Measurements from ENCODE around the gene UBE2E2.

Gene UBE2E2

DNA sequence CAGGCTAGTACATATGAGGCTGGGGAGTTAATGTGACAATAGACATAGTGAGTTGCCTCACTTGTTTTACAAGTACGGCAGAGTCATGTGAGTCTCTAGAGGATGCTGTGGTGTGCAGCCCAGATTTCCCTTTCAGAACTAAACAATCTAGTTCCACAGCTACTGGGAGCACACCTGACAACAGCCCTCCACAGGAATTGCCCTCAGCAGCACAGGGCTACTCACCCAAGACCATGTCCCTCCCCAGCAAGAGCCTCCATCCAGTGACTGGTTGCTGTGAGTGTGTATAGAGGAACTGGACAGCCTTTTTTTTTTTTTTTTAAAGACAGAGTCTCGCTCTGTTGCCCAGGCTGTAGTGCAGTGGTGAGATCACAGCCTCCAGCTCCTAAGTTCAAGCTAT is 40.2 kb upstream of the UBE2E2 start:
- no peak overlapping the region for H3K4me3 ChIP-seq (replicated peaks; ENCODE audit: low read depth, low read length)
- no peak for DNase-seq (ENCODE audit: extremely low read depth, low read depth)
- TF ChIP-seq, protein P1, sequence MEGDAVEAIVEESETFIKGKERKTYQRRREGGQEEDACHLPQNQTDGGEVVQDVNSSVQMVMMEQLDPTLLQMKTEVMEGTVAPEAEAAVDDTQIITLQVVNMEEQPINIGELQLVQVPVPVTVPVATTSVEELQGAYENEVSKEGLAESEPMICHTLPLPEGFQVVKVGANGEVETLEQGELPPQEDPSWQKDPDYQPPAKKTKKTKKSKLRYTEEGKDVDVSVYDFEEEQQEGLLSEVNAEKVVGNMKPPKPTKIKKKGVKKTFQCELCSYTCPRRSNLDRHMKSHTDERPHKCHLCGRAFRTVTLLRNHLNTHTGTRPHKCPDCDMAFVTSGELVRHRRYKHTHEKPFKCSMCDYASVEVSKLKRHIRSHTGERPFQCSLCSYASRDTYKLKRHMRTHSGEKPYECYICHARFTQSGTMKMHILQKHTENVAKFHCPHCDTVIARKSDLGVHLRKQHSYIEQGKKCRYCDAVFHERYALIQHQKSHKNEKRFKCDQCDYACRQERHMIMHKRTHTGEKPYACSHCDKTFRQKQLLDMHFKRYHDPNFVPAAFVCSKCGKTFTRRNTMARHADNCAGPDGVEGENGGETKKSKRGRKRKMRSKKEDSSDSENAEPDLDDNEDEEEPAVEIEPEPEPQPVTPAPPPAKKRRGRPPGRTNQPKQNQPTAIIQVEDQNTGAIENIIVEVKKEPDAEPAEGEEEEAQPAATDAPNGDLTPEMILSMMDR (IDR thresholded peaks at IDR 0.05; ENCODE audit: low read depth, low read length, missing control alignments): no peak

- no peak overlapping the region for H3K4me3 ChIP-seq (replicated peaks; ENCODE audit: low read depth, low read length)
- no peak for DNase-seq (ENCODE audit: extremely low read depth, low read depth)
- TF ChIP-seq, protein P1 (IDR thresholded peaks at IDR 0.05; ENCODE audit: low read depth, low read length, missing control alignments): no peak
Measured at GRCh38 chr3:23164746-23165145, 38.4 kb upstream of the UBE2E2 start.

DNA sequence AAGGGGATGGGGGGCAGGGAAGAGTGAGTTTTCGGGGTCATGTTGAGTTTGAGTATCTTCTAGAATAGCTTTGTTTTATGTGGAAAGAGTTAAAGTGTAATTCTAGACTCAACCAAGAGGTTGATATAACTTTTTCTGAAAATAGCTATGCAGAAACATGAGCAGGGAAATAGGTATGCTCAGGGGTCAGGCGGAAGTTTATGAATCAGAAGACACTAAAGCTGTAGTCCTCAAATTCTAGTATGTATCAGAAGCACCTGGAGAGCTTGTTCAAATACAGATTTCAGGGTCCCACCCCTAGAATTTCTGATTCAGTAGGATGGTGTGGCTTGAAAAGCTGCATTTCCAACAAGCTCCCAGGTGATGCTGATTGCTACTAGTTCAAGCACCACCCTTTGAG is 37.6 kb upstream of the UBE2E2 start:
- TF ChIP-seq, protein P1 (IDR thresholded peaks at IDR 0.05; ENCODE audit: low read depth, low read length, missing control alignments): no peak
- no peak overlapping the region for H3K4me3 ChIP-seq (replicated peaks; ENCODE audit: low read depth, low read length)
- DNase-seq (ENCODE audit: extremely low read depth, low read depth): no peak

GRCh38 chr3:23166276-23166675 is 36.9 kb upstream of the UBE2E2 start:
- no peak overlapping the region for H3K4me3 ChIP-seq (replicated peaks; ENCODE audit: low read depth, low read length)
- TF ChIP-seq, protein P1 (IDR thresholded peaks at IDR 0.05; ENCODE audit: low read depth, low read length, missing control alignments): no peak
- no peak for DNase-seq (ENCODE audit: extremely low read depth, low read depth)

- DNase-seq (ENCODE audit: extremely low read depth, low read depth): no peak
- TF ChIP-seq, protein P1 (IDR thresholded peaks at IDR 0.05; ENCODE audit: low read depth, low read length, missing control alignments): no peak
- no peak overlapping the region for H3K4me3 ChIP-seq (replicated peaks; ENCODE audit: low read depth, low read length)
Measured at GRCh38 chr3:23166845-23167244, 36.3 kb upstream of the UBE2E2 start.

DNA sequence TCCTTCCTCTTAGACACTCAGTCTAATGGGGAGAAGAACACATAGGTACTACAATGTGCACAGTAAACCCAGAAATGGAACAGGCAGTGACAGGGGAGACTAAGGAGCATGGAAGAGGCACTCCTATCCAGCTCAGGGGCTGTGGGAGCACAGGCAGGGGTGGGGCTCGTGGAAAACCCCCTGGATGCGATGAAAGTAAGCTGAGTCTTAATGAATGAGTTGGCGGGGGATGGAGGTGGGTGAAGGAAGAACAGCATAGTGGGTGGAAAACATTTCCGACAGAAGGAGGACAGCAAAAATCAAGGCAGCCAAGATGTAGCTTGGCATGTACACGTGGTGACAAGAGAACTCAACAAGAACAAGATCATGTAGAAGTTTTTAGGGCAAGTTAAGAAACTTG is 33.6 kb upstream of the UBE2E2 start:
- no peak overlapping the region for H3K4me3 ChIP-seq (replicated peaks; ENCODE audit: low read depth, low read length)
- no peak for DNase-seq (ENCODE audit: extremely low read depth, low read depth)
- TF ChIP-seq, protein P1 (IDR thresholded peaks at IDR 0.05; ENCODE audit: low read depth, low read length, missing control alignments): no peak

- no peak for DNase-seq (ENCODE audit: extremely low read depth, low read depth)
- TF ChIP-seq, protein P1 (IDR thresholded peaks at IDR 0.05; ENCODE audit: low read depth, low read length, missing control alignments): no peak
- no peak overlapping the region for H3K4me3 ChIP-seq (replicated peaks; ENCODE audit: low read depth, low read length)
Measured at GRCh38 chr3:23170291-23170690, 32.8 kb upstream of the UBE2E2 start.

Data from HFF-Myc (cell line).